ENCODE data around the gene GAGE13. TPM values are rescaled to one million over a fixed set of nuclear protein-coding genes. Genes with fewer than 3 reads are reported as not detected.
A peak's percentile ranks its signal among the peaks of the same experiment; 100 is the strongest.
"Not testable (repeated sequence)": the region's sequence is repeated elsewhere in the genome, so short reads cannot be mapped to it uniquely, and the experiment has no call there.

The GAGE13 gene
- total RNA-seq, 4 donors from 2014 or later, result not detected

DNA sequence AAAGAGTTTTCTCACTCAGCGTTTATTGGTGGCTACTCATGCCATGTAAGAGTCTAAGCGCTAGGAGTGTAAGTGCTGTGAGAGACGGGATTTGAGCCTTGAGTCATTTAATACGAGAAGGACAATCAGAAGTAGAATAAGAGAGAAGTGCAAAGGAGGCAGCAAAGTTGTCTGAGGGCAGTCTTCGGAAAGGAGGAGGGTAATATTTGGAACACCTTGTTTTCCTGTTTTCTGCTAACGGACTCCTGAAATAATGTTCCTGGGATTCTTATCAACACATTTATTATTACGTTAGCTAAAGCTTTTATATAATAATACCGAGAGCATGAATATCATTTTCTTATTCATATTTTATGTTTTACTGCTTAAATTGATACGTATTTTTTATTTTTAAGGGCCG, 14.0 kb downstream of the GAGE13 start:
- 73 to 83% methylated on average over 8 to 9 of the region's 10 CpGs for WGBS, 2 donors
- not testable (repeated sequence) for H3K4me1 ChIP-seq; H3K4me3 ChIP-seq; DNase-seq (ENCODE audit: low spot score in 2 of 2); H3K9me3 ChIP-seq; H3K27me3 ChIP-seq; H3K36me3 ChIP-seq; H3K27ac ChIP-seq

DNA sequence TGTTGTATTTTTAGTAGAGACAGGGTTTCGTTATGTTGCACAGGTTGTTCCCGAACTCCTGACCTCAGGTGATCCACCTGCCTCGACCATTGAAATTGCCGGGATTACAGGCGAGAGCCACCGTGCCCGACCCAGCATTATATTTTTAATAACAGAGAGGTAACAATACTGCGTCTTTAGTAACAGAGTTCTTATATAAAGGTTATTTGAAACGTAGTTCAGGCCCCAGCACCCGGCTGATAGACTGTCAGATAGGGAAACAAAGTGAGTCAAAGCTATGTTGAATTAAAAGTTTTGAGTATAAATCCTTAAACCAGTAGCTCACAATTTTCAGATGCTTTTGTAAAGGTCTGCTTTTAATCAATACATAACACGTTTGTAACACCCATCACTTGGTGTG, 14.8 kb downstream of the GAGE13 start:
- H3K27ac ChIP-seq, H3K27me3 ChIP-seq, H3K9me3 ChIP-seq, H3K36me3 ChIP-seq, H3K4me3 ChIP-seq, H3K4me1 ChIP-seq: not testable (repeated sequence)
- peak in 1 of 2 donors; percentile 17 for DNase-seq (ENCODE audit: low spot score in 2 of 2)
- WGBS, 2 donors, result 83 to 88% methylated on average over 11 of the region's 11 CpGs

Other genes with a start within 250 kb of the GAGE13 start
- gene GPKOW, start 207.8 kb upstream of the GAGE13 start, total RNA-seq, result 10 to 100 TPM; 28.8 to 38.8 (median 36.1) TPM
- 1 to 10 TPM; 1.7 to 8.1 (median 2.3) TPM for gene MAGIX, start 168.8 kb upstream of the GAGE13 start, total RNA-seq
- gene PLP2, start 159.7 kb upstream of the GAGE13 start, total RNA-seq, result 10 to 100 TPM; 22.0 to 34.7 (median 31.5) TPM
- gene PRICKLE3, start 145.2 kb upstream of the GAGE13 start, total RNA-seq, result 10 to 100 TPM; 18.2 to 32.4 (median 24.4) TPM
- gene SYP, start 131.4 kb upstream of the GAGE13 start, total RNA-seq, result 1 to 10 TPM; 3.1 to 9.9 (median 7.7) TPM
- 1 to 10 TPM in 1 of 4 donors, under 1 TPM in 3; under 0.01 to 1.0 (median 0.40) TPM for gene CACNA1F, start 98.2 kb upstream of the GAGE13 start, total RNA-seq
- gene CCDC22, start 96.1 kb upstream of the GAGE13 start, total RNA-seq, result 10 to 100 TPM; 10.5 to 20.7 (median 12.0) TPM
- under 1 TPM in 2 of 4 donors, not detected in 2; 0.20 to 0.42 TPM for gene FOXP3, start 66.9 kb upstream of the GAGE13 start, total RNA-seq
- gene PPP1R3F, start 61.8 kb upstream of the GAGE13 start, total RNA-seq, result 10 to 100 TPM; 20.9 to 36.9 (median 27.1) TPM
- not detected for gene GAGE10, start 27.9 kb upstream of the GAGE13 start, total RNA-seq
- gene GAGE12J, start 9.5 kb upstream of the GAGE13 start, total RNA-seq, result not detected
- gene GAGE12C, start 200.6 kb downstream of the GAGE13 start, total RNA-seq, result not detected
- not detected for gene GAGE12D, start 210.2 kb downstream of the GAGE13 start, total RNA-seq
- gene GAGE12E, start 219.7 kb downstream of the GAGE13 start, total RNA-seq, result not detected
- not detected for gene GAGE12F, start 229.3 kb downstream of the GAGE13 start, total RNA-seq
- not detected for gene GAGE12G, start 238.8 kb downstream of the GAGE13 start, total RNA-seq
- gene GAGE12H, start 248.4 kb downstream of the GAGE13 start, total RNA-seq, result not detected

Data from tibial nerve (tissue), 4 donors.